SK-N-SH (cell line): ENCODE data around the gene SPACA6. TPM values are rescaled to one million over a fixed set of nuclear protein-coding genes. Genes with fewer than 3 reads are reported as not detected.

Experiments
- CTCF ChIA-PET: fragments of 300-600, 350-600 bp; formaldehyde crosslinking; extraction: SDS; loops from one replicate; lab custom pipeline; 2021; lab: Yijun Ruan, JAX
- POLR2A ChIA-PET: fragments of 350-600 bp; sonication (Branson Sonifier 250); formaldehyde crosslinking; extraction: SDS; loops from one replicate; lab custom pipeline; 2020; ENCODE audit warnings: antibody characterized with exemption, inconsistent platforms; lab: Yijun Ruan, JAX
- DNase-seq: peaks from one replicate; pipeline ENCODE4 v3.0.0; 2012
- H2AFZ ChIP-seq: fragments of 200-600 bp; sonication (generic); 2 replicates; pipeline ENCODE4 v1.8.1; 2016; ENCODE audit warnings: antibody characterized with exemption, mild to moderate bottlenecking, low read depth
- H3F3A ChIP-seq: fragments of 200-600 bp; sonication (generic); replicated peaks from 2 replicates; pipeline ENCODE3; 2016; ENCODE audit warnings: antibody characterized with exemption, mild to moderate bottlenecking; ENCODE audit not compliant: insufficient read depth
- H3K27ac ChIP-seq, 2 experiments: fragments of 200-500 bp in 1 of 2; fragments of 200-600 bp in 1 of 2; sonication (Bioruptor generic) in 1 of 2; sonication (generic), shearing (Covaris generic) in 1 of 2; 2 replicates each; pipeline versions ENCODE4 v1.5.1 to v1.6.1; 2014 to 2016; ENCODE audit warnings: low read depth in 2 of 2, inconsistent platforms in 1 of 2, low read length in 1 of 2, mild to moderate bottlenecking in 1 of 2, mixed read lengths in 1 of 2
- H3K27me3 ChIP-seq: fragments of 200-600 bp; sonication (generic), shearing (Covaris generic); 2 replicates; pipeline ENCODE4 v1.6.1; 2016; ENCODE audit warnings: mixed run types; ENCODE audit not compliant: insufficient read depth
- H3K36me3 ChIP-seq, 2 experiments: fragments of 200-500 bp in 1 of 2; fragments of 200-600 bp in 1 of 2; sonication (Bioruptor generic) in 1 of 2; sonication (generic) in 1 of 2; replicated peaks in 1 of 2; 2 replicates each; pipeline versions ENCODE3 to v1.5.1; 2014 to 2016; ENCODE audit warnings: low read length in 1 of 2, mild to moderate bottlenecking in 1 of 2; ENCODE audit not compliant: insufficient read depth in 2 of 2, control insufficient read depth in 1 of 2
- H3K4me1 ChIP-seq, 2 experiments: fragments of 200-500 bp in 1 of 2; fragments of 200-600 bp in 1 of 2; sonication (Bioruptor generic) in 1 of 2; sonication (generic), shearing (Covaris generic) in 1 of 2; 2 replicates each; pipeline versions ENCODE4 v1.5.1 to v1.6.1; 2014 to 2016; ENCODE audit warnings: low read depth in 1 of 2, low read length in 1 of 2, mixed run types in 1 of 2; ENCODE audit not compliant: insufficient read depth in 2 of 2, control insufficient read depth in 1 of 2
- H3K4me2 ChIP-seq: fragments of 200-600 bp; sonication (generic), shearing (Covaris generic); 2 replicates; pipeline ENCODE4 v1.6.1; 2017; ENCODE audit warnings: mixed run types
- H3K4me3 ChIP-seq, 2 experiments: fragments of 200-500 bp in 1 of 2; fragments of 200-600 bp in 1 of 2; sonication (Bioruptor generic) in 1 of 2; sonication (generic), shearing (Covaris generic) in 1 of 2; 2 replicates each; pipeline versions ENCODE4 v1.5.1 to v1.8.1; 2014 to 2016; ENCODE audit warnings: low read depth in 2 of 2, inconsistent platforms in 1 of 2, low read length in 1 of 2, mild to moderate bottlenecking in 1 of 2, mixed read lengths in 1 of 2, moderate library complexity in 1 of 2
- H3K79me2 ChIP-seq: fragments of 200-600 bp; sonication (generic); 2 replicates; pipeline ENCODE4 v1.8.1; 2017; ENCODE audit warnings: mild to moderate bottlenecking; ENCODE audit not compliant: insufficient read depth
- H3K9ac ChIP-seq: fragments of 200-600 bp; sonication (generic); 2 replicates; pipeline ENCODE4 v1.6.1; 2017; ENCODE audit warnings: mixed run types
- H3K9me2 ChIP-seq: fragments of 200-600 bp; sonication (generic); 2 replicates; pipeline ENCODE4 v1.6.1; 2017; ENCODE audit warnings: mixed run types
- H3K9me3 ChIP-seq: fragments of 200-600 bp; sonication (generic); 2 replicates; pipeline ENCODE4 v1.6.1; 2017; ENCODE audit warnings: mixed run types, mild to moderate bottlenecking, moderate library complexity
- H4K20me1 ChIP-seq: fragments of 200-600 bp; sonication (generic); 2 replicates; pipeline ENCODE4 v1.6.1; 2017; ENCODE audit warnings: mild to moderate bottlenecking, mixed run types; ENCODE audit not compliant: insufficient read depth
- FOXJ3 ChIP-seq: sonication (generic); formaldehyde crosslinking; IDR thresholded peaks from 2 replicates; pipeline ENCODE4 v1.5.1; 2020; ENCODE audit warnings: mild to moderate bottlenecking, missing genetic modification reagents
- MXI1 ChIP-seq: IDR thresholded peaks from 2 replicates; pipeline ENCODE4 v1.6.1; 2012; ENCODE audit warnings: mild to moderate bottlenecking, low read depth, low read length, improper control_type of control experiment
- NRF1 ChIP-seq: IDR thresholded peaks from 2 replicates; pipeline ENCODE4 v1.6.1; 2012; ENCODE audit warnings: low read depth, mild to moderate bottlenecking, low read length
- TAF1 ChIP-seq: IDR thresholded peaks from 2 replicates; pipeline ENCODE4 v1.6.1; 2012; ENCODE audit warnings: low read depth, mild to moderate bottlenecking, low read length, moderate library complexity, borderline replicate concordance
- WGBS: methylation state at CpG from one replicate; pipeline ENCODE4 v1.1.6; 2017; ENCODE audit warnings: low lambda C conversion rate; 5-methylcytosine and 5-hydroxymethylcytosine counted together
- polyA plus RNA-seq, 3 experiments: library from polyadenylated mRNA; depleted of rRNA; stranded (reverse); fragments of >200 nt; gene quantifications; 2 replicates each; pipeline ENCODE4 v1.2.3, GENCODE V29; 2012
- TF ChIP-seq, protein P1 (sequence below): IDR thresholded peaks from 2 replicates; pipeline ENCODE4 v1.6.1; 2012; ENCODE audit warnings: mild to moderate bottlenecking, low read depth, low read length, moderate library complexity

The SPACA6 gene
- polyA plus RNA-seq, 1 of the 3 experiments (the other 2 are of a cell fraction), result 15.8 TPM

DNA sequence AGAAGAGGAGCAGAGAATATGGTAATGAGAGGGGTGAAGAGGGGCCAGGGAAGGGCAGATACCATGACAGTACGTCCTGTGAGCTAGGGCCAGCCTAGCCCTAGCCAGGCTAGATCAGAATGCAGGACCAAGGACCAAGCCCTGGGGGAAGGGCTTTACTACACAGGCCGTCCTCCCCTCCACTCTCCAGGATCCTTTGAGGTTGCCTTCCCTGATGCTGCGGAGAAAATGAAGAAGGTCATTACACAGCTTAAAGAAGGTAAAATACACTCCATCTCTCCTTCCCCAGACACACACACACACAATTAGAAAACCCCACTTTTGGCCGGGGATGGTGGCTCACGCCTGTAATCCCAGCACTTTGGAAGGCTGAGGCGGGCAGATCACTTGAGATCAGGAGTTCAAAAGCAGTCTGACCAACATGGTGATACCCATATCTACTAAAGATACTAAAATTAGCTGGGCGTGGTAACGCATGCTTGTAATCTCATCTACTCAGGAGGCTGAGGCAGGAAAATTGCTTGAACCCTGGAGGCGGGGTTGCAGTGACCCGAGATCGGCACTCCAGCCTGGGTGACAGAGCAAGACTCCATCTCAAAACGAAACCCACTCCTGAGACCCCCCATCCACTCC is 8.5 kb downstream of the SPACA6 start:
- DNase-seq, result peak; percentile 2
- no peak for TF ChIP-seq TAF1
- TF ChIP-seq FOXJ3 (CRISPR knock-in tag), result no peak
- H3K27ac ChIP-seq, result no peak overlapping the region
- H3K36me3 ChIP-seq, result peaks cover 39 to 69% of the 10 kb centered on the region in 2 experiments
- POLR2A ChIA-PET, result no interaction called here
- H3K9me2 ChIP-seq, result no peaks in the 10 kb centered on the region
- 91% methylated on average over 12 of the region's 12 CpGs for WGBS
- no peak overlapping the region for H2AFZ ChIP-seq
- H3K4me3 ChIP-seq, result no peak overlapping the region
- CTCF ChIA-PET, result interaction anchor here (0.6 kb wide), 1 partner anchor 40 kb away, joined by 3 read pairs; no protein-coding TSS in a partner anchor
- peaks cover 51% of the 10 kb centered on the region for H3F3A ChIP-seq
- H3K27me3 ChIP-seq, result no peaks in the 10 kb centered on the region
- H3K9ac ChIP-seq, result no peak overlapping the region
- H4K20me1 ChIP-seq, result peaks cover 69% of the 10 kb centered on the region
- no peaks in the 10 kb centered on the region for H3K9me3 ChIP-seq
- H3K4me2 ChIP-seq, result no peak overlapping the region
- peaks cover 30% of the 10 kb centered on the region; the same call in 1 of the 2 replicates for H3K79me2 ChIP-seq
- H3K4me1 ChIP-seq, result peaks cover 0 to 7% of the 10 kb centered on the region in 2 experiments; a peak in 1 of 4 replicates

- H3K27ac ChIP-seq, result no peak overlapping the region
- TF ChIP-seq, protein P1, sequence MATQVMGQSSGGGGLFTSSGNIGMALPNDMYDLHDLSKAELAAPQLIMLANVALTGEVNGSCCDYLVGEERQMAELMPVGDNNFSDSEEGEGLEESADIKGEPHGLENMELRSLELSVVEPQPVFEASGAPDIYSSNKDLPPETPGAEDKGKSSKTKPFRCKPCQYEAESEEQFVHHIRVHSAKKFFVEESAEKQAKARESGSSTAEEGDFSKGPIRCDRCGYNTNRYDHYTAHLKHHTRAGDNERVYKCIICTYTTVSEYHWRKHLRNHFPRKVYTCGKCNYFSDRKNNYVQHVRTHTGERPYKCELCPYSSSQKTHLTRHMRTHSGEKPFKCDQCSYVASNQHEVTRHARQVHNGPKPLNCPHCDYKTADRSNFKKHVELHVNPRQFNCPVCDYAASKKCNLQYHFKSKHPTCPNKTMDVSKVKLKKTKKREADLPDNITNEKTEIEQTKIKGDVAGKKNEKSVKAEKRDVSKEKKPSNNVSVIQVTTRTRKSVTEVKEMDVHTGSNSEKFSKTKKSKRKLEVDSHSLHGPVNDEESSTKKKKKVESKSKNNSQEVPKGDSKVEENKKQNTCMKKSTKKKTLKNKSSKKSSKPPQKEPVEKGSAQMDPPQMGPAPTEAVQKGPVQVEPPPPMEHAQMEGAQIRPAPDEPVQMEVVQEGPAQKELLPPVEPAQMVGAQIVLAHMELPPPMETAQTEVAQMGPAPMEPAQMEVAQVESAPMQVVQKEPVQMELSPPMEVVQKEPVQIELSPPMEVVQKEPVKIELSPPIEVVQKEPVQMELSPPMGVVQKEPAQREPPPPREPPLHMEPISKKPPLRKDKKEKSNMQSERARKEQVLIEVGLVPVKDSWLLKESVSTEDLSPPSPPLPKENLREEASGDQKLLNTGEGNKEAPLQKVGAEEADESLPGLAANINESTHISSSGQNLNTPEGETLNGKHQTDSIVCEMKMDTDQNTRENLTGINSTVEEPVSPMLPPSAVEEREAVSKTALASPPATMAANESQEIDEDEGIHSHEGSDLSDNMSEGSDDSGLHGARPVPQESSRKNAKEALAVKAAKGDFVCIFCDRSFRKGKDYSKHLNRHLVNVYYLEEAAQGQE, result no peak
- no peak for TF ChIP-seq MXI1
- TF ChIP-seq NRF1, result no peak
- peaks cover 62% of the 10 kb centered on the region for H4K20me1 ChIP-seq
- no peak overlapping the region for H2AFZ ChIP-seq
- H3K9me2 ChIP-seq, result no peaks in the 10 kb centered on the region
- CTCF ChIA-PET, result no interaction called here
- no peak overlapping the region for H3K9ac ChIP-seq
- 78% methylated on average over 27 of the region's 27 CpGs for WGBS
- POLR2A ChIA-PET, result interaction anchor here (2.0 kb wide), 1 partner anchor 14 kb away, joined by 8 read pairs; no protein-coding TSS in a partner anchor
- no peak overlapping the region for H3K4me2 ChIP-seq
- DNase-seq, result peak; percentile 54
- peaks cover 33 to 74% of the 10 kb centered on the region in 2 experiments for H3K36me3 ChIP-seq
- no peaks in the 10 kb centered on the region for H3K9me3 ChIP-seq
- peaks cover 23% of the 10 kb centered on the region; the same call in 1 of the 2 replicates for H3K79me2 ChIP-seq
- H3K4me3 ChIP-seq, result no peak overlapping the region
- no peaks in the 10 kb centered on the region for H3K27me3 ChIP-seq
- H3K4me1 ChIP-seq, result peaks cover 0 to 7% of the 10 kb centered on the region in 2 experiments; a peak in 1 of 4 replicates
- peaks cover 57% of the 10 kb centered on the region for H3F3A ChIP-seq
Measured at GRCh38 chr19:51702103-51702824, 9.1 kb downstream of the SPACA6 start.
